GF-D8 (cell line): ENCODE results near the gene PIP4K2C.
"Not testable (repeated sequence)": the region's sequence is repeated elsewhere in the genome, so short reads cannot be mapped to it uniquely, and the experiment has no call there.

Experiments used
- DNase-seq: peaks from one replicate; lab custom pipeline; 2025; lab: John Stamatoyannopoulos, UW

Gene PIP4K2C

DNA sequence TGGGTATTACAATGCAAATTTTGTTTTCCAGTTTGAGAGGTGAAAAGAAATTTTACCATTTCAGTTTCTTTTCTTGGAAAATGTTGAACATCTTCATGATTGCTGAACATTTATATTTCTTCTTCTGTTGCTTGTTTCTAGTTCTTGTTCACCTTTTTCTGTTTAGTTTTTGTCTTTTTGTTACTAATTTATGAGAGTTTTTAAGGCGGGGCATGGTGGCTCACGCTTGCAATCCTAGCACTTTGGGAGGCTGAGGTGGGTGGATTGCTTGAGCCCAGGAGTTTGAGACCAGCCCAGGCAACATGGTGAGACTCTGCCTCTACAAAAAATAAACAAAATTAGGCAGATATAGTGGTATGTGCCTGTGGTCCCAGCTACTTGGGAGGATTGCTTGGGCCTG lies 30.5 kb upstream of the PIP4K2C start:
- no peak for DNase-seq

DNA sequence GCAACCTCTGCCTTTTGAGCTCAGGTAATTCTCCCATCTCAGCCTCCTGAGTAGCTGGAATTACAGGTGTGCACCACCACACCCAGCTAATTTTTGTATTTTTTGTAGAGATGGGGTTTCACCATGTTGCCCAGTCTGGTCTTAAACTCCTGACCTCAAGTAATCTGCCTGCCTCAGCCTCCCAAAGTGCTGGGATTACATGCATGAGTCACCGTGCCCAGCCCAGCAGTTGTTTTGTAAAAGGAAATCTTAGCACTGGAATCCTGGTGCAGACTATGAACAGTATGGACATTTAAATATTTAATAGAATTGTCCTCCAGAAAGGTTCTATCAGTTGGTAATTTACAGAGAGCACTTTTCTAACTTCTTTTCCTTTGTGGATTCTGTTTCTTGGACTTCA lies 29.9 kb upstream of the PIP4K2C start:
- DNase-seq: not testable (repeated sequence)

DNA sequence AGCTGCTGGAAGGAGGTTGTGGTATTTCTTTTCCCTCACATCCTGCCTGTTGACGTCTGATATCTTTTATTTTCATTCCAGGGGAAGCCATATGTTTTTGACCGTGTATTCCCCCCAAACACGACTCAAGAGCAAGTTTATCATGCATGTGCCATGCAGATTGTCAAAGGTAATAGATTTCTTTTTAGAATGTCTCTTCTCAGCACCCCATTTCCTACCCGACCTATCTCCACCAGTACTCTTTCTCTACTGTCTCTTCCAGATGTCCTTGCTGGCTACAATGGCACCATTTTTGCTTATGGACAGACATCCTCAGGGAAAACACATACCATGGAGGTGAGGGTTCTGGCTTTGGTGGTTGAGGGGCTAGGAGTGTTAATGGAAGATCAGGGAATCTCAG lies 27.6 kb upstream of the PIP4K2C start:
- no peak for DNase-seq

DNA sequence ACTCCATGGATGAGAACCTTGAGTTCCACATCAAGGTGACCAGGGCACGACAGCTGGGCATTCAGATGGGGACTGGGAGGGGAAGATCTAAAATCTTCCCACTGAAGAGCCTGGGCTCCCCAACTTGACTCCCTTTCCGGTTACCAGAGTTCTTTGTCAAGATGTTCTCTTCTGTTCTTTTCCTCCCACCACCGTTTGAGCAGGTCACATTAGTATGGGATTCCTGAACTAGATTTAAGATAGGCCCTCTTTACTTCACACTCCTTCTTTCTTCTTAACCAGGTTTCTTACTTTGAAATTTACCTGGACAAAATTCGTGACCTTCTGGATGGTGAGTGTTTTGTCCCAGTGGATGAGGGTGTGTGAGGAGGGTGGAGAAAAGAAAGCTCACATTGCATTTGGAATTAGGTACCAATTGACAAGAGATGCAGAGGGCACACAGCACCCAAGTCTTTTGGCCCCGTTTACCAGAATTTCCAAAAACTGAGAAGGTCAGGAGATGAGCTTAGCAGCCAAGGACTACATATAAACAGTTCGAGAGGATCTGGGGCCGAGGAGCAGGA lies 26.7 kb upstream of the PIP4K2C start:
- DNase-seq: no peak

DNA sequence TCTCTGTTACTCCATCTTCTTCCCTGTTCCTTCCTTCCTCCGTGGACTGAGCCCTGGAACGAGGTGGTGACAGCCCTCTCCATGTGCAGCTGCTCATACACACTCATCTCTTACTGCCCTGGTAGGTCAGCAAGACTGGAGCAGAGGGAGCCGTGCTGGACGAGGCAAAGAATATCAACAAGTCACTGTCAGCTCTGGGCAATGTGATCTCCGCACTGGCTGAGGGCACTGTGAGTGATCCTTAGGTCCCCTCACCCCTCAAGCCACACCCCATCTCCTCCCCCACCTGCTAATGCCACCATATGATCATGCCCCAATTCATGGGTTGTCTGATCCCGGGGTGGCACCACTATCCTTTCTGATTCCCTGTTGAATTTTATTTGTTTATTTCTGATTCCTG lies 22.2 kb upstream of the PIP4K2C start:
- DNase-seq: no peak

DNA sequence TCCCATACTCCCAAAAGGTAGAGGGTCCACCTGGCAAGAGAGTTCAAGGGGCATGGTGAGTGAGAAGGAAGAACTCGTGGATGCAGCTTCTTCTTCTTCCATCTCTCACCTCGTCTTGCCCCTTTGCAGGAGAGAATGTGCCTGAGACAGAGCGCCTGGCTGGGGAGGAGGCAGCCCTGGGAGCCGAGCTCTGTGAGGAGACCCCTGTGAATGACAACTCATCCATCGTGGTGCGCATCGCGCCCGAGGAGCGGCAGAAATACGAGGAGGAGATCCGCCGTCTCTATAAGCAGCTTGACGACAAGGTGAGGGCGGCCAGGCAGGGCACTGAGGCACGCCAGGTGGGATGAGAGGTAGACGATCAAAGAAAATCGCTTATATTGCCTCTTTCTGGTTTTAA lies 21.1 kb upstream of the PIP4K2C start:
- no peak for DNase-seq

DNA sequence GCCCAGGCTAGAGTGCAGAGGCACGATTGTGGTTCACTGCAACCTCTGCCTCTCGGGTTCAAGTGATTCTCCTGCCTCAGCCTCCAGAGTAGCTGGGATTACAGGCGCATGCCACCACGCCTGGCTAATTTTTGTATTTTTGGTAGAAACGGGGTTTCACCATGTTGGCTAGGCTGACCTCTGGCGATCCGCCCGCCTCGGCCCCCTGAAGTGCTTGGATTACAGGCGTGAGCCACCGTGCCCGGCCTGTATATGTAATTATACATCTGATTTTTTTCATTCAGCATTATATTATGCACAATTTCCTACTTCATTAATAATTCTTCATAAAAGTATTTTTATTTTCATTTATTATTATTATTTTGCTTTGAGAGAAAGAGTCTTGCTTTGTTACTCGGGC lies 20.6 kb upstream of the PIP4K2C start:
- not testable (repeated sequence) for DNase-seq

DNA sequence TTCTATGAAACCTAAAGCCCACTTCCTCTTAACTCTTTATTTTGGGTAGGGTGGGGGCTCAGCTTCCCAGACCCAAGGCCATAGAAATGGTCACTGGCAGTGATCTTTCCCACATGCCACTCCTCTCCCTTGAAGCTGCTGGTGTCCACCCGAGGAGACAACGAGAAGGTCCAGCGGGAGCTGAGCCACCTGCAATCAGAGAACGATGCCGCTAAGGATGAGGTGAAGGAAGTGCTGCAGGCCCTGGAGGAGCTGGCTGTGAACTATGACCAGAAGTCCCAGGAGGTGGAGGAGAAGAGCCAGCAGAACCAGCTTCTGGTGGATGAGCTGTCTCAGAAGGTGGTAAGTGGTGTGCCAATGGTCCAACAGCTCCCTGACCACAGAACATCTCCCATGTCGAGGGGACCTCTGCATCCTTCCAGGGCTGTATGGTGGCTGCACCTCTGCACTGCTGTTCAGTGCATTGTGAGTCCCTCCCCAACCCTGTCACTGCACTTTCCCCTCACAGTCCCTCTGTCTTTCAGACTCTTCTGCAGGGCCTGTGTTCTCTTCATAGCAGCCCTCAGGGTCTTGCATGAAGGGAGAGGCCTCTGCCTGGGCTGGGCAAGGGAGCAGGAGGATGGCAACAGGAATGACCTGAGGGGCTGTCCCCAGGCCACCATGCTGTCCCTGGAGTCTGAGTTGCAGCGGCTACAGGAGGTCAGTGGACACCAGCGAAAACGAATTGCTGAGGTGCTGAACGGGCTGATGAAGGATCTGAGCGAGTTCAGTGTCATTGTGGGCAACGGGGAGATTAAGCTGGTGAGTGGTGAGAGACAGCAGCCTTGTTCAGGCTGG lies 18.8 kb upstream of the PIP4K2C start:
- no peak for DNase-seq

DNA sequence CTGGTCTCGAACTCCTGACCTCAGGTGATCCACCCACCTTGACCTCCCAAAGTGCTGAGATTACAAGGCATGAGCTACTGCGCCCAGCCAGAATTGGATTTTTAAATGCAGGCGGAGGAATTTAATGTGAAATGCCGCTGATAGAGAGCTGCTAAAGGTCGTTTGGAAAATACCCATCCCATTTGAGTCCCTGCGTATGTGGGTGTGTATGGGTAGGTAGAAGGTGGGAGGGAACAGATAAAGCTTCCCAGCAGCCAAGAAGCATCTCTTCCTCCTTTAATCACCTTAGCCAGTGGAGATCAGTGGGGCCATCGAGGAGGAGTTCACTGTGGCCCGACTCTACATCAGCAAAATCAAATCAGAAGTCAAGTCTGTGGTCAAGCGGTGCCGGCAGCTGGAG lies 16.2 kb upstream of the PIP4K2C start:
- DNase-seq: no peak

DNA sequence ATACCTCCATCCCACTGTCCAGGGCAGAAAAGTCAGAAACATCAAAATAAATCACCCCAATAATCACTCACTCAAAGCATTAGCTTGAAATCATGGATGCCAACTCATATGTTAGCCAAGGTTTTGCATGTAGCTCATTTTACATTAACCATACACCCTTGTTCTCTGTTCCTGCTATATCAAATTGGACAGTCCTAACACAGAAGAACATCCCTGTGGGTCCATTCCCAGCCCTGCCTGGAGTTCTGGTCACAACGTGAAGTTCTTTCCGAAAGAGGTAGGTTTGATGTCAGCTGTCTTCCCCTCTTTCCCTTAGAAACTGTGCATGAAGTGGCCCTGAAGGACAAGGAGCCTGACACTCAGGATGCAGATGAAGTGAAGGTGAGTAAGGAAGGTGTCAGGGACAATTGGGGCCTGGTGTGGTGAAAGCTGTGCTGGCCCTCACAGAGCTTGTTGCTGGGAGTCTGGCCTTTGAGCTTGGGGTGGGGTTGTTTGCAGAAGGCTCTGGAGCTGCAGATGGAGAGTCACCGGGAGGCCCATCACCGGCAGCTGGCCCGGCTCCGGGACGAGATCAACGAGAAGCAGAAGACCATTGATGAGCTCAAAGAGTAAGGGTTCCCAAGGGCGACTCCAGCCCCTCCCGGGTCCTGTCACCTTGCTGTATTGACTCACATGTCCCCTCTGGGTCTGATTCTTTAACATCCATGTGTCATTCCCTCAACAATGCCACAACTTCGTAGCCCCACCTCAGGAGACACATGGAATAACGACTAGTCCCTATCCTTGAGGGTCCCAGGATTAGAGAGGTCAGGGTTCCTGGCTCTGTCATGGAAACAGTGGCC lies 15.0 kb upstream of the PIP4K2C start:
- no peak for DNase-seq

DNA sequence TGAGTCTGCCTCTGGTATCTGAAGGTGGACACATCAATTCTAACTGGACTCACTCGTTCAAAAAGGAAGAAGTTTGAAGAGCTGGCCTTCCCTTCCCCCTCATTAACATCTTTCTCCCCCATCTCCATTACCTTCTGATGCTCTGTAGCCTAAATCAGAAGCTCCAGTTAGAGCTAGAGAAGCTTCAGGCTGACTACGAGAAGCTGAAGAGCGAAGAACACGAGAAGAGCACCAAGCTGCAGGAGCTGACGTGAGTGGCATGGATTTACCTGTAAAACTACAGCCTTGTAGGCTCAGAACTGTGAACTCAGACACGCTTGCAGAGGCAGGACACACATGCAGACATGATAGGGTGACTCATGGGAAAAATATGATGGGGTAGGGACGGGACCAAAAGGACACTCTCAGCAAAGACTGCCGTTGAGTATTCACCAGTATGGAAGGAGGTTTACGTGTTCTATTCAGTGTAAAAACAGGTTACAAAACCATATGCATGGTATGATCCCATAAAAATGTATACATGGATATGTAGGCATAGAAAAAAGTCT lies 14.3 kb upstream of the PIP4K2C start:
- DNase-seq: no peak

DNA sequence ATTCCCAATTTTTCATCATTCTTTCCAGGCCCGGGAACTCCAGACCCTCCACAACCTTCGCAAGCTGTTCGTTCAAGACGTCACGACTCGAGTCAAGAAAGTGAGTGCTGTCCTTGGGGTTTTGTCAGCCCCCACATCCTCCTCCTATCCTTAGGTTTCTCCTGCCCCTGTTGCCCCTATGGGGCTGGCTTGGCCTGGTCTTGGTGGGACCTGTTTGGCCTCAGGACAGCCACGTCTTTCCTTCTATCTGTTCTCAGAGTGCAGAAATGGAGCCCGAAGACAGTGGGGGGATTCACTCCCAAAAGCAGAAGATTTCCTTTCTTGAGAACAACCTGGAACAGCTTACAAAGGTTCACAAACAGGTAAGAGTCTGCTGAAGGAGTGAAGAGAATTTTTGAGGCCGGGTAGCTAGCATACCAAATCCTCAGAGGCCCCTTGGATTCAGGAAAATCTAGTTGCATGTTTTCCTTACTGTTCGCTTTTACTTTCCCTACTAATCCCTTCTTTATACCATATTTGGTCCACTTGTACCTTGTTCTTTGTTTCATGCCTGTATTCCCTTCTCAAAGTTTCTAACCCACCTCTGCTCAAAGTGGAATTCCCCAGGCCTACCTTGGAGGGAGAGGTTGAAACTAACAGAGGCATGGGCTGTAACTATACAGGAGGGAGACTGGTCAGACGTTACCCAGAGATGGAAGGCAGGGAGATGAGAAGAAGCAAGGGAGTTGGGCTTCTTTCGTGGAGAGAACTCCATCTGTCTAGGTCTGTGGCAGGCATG lies 12.8 kb upstream of the PIP4K2C start:
- DNase-seq: no peak

DNA sequence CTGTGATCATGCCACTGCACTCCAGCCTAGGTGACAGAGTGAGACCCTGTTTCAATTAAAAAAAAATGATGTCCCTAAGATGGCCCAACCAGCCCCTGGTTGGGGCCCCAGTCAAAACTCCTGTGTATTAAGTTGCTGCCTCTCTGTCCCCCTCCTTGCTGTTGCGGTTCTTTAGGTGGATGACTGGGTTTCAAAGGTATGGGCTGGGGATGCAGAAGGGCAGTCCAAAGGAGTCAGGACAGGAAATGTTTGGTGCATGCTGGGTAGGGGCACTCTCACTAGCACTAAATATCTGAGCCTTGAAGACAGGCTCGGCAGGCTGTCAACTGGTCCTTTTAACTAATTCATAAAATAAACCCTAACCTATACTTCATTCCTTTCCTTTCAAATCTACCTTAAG lies 12.0 kb upstream of the PIP4K2C start:
- no peak for DNase-seq

DNA sequence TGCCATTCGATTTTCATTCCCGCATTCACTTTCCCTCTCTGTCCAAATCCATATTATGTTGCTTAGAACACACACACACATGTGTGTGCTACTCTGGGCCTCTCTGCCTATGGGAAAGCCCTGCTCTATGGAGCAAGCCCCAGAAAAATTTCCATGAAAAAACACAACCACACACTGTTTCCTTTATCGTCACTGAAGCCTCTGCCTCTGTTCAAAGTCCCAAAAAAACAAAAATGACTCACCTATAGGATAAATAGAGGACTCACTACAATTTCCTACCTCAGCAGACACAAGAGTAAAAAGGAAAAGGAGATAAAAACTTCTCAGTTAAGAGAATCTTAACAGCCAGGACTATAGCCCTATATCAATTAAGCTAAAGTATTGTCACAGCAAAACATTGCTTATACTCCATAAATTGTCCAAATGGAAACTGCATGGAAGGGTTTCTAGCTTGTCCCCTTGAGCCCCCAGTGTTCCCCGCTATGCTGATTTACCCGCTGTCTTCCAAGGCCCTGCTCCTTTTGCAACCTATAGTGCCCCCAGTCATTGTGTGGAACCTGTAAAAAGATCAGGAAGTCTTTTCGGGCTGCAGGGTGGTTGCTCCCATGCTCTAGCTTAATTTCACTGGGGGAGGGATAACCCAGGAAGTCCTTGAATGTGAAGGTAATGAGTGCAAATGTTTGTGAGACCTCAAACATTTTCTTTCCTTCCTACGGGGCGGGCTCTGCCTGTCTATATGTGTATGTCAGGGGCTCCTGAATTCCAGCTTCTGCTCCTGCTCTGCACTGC lies 11.1 kb upstream of the PIP4K2C start:
- DNase-seq: no peak

DNA sequence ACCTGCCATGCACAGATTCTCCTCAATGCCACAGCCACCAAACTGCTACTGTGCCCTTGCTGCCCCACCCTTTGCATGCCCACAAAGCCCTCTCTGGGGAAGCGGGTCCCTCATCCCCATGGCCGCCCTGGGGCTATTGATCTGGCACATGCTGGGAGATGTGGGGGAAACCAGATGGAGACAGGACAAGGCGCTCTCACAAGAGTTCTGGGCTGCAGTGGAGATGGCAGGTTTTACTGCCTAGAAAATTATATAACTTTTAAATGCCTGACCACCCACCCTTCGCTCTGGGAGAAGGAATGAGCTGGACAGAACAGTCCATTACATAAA lies 10.6 kb upstream of the PIP4K2C start:
- DNase-seq: no peak

DNA sequence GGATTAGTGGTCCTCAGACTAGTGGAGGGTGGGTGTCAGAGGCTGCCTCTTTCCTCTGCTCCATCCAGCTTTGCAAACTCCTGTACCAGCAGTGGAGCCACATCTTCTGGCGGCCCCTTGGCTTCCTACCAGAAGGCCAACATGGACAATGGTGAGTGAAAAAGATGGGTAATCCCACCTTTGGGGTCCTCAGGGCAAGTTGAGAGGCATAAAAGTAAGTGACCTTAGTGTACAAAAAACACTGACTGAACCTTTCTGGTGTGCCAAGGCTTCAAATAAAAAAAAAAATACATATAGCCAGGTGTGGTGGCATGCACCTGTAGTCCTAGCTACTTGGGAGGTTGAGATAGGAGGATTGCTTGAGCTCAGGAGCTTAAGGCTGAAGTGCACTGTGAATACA lies 9.2 kb upstream of the PIP4K2C start:
- DNase-seq: no peak

DNA sequence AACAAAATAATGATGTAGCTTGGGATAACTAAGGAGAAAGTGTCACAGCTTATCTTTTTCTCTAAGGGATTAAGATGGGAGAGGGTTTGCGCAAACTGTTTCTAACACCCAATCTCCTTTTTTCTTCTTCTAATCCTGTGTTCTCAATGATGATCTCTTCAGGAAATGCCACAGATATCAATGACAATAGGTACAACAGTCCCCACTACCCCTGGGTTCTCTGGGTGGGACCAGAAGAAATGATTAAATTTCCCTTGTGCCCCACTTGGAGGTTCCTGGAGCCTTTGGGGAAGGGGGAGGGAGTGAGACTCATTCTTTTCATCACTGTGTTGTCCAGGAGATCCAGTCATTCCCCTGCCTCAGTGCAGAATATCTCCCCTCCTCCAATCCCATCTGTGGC lies 8.6 kb upstream of the PIP4K2C start:
- no peak for DNase-seq

DNA sequence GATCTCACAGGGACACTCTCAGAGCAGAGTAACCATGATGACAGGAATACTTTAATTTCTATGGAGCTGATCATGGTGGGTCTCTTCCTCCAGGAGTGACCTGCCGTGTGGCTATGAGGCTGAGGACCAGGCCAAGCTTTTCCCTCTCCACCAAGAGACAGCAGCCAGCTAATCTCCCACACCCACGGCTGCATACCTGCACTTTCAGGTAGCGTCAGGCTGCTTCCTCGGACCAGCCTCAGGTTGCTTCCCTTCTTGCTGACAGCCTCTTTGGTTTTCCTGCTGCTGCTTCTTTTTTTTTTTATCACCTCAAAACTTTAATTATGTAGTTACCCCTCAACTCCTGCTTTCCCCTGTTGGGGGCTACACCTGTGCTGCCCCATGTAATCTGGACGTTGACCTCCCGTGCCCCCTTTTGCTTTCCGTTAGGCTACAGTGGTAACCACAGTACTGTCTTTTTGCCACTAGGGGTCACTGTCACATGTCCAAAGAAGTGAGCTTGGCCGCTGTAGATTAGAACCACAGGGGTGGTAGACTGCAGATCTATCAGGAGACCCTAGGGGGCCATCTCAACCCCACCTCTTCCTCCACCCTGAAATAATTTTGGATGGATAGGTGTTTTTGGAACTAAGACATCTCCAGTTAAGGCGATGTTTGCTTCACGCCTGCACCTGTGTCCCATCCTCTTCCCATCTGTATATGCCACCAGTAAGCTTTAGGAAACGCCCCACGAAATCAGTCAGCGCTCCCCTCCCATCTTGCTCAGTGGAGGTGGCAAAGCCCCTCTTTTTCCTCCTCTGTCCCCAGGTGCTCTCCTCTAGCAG lies 7.8 kb upstream of the PIP4K2C start:
- DNase-seq: peak; percentile 44

DNA sequence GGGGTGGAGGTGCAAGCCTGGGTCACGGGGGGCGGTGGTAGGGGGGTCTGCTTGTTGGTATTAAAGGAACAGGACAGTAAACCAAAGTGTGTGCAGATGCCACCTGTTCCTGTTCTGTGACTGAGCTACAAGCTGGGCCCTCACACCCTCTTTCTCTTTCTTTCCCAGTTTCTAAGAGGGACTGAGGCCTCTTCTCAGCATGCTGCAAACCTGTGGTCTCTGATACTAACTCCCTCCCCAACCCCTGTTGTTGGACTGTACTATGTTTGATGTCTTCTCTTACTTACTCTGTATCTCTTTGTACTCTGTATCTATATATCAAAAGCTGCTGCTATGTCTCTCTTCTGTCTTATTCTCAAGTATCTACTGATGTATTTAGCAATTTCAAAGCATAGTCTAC lies 6.9 kb upstream of the PIP4K2C start:
- no peak for DNase-seq

DNA sequence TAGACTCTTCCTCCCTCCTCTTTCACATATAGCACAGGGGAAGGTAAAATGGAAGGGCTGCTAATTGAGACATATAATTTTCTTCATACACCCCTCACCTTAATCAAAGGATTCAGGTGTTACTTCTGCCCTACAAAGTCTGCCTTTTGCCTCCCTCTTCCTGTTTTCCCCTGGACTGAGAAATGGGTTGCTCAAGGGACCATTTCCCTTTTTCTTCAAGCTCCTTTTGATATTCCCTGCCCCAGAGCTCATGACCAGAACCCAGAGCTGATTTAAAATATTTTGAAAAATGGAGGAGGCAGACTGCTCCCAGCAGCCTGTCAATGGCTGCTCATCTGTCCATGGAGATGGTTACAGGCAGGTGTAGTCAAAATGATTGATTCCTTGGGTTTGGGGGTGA lies 6.3 kb upstream of the PIP4K2C start:
- no peak for DNase-seq
